GF-D8 (cell line): Measurements from ENCODE around the gene PLK2.

Source experiments
- DNase-seq: peaks from one replicate; lab custom pipeline; 2025; lab: John Stamatoyannopoulos, UW

The PLK2 gene

GRCh38 chr5:58450018-58450417 is 9.9 kb downstream of the PLK2 start:
- DNase-seq = no peak

- DNase-seq = no peak
Observed at GRCh38 chr5:58447226-58447625, 12.7 kb downstream of the PLK2 start.

- DNase-seq = no peak
Observed at GRCh38 chr5:58446024-58446423, 13.9 kb downstream of the PLK2 start.

GRCh38 chr5:58444805-58445204 is 15.1 kb downstream of the PLK2 start:
- DNase-seq = no peak

GRCh38 chr5:58440901-58441460 is 18.9 kb downstream of the PLK2 start:
- no peak for DNase-seq

- DNase-seq = no peak
Observed at GRCh38 chr5:58439094-58439644, 20.7 kb downstream of the PLK2 start.

GRCh38 chr5:58437661-58438060 is 22.2 kb downstream of the PLK2 start:
- DNase-seq = no peak

- DNase-seq = no peak
Observed at GRCh38 chr5:58431832-58432231, 28.1 kb downstream of the PLK2 start.

- no peak for DNase-seq
Observed at GRCh38 chr5:58412932-58413331, 47.0 kb downstream of the PLK2 start.

GRCh38 chr5:58412081-58412480 is 47.8 kb downstream of the PLK2 start:
- DNase-seq = no peak

GRCh38 chr5:58411372-58411771 is 48.5 kb downstream of the PLK2 start:
- no peak for DNase-seq

GRCh38 chr5:58410441-58410840 is 49.4 kb downstream of the PLK2 start:
- DNase-seq = no peak

- DNase-seq = no peak
Observed at GRCh38 chr5:58407042-58407719, 52.7 kb downstream of the PLK2 start.

- DNase-seq = no peak
Observed at GRCh38 chr5:58406394-58406793, 53.5 kb downstream of the PLK2 start.

- no peak for DNase-seq
Observed at GRCh38 chr5:58405175-58405574, 54.7 kb downstream of the PLK2 start.

GRCh38 chr5:58404734-58405133 is 55.2 kb downstream of the PLK2 start:
- DNase-seq = no peak
